Measurements from ENCODE around the gene PTPA.

Gene PTPA

DNA sequence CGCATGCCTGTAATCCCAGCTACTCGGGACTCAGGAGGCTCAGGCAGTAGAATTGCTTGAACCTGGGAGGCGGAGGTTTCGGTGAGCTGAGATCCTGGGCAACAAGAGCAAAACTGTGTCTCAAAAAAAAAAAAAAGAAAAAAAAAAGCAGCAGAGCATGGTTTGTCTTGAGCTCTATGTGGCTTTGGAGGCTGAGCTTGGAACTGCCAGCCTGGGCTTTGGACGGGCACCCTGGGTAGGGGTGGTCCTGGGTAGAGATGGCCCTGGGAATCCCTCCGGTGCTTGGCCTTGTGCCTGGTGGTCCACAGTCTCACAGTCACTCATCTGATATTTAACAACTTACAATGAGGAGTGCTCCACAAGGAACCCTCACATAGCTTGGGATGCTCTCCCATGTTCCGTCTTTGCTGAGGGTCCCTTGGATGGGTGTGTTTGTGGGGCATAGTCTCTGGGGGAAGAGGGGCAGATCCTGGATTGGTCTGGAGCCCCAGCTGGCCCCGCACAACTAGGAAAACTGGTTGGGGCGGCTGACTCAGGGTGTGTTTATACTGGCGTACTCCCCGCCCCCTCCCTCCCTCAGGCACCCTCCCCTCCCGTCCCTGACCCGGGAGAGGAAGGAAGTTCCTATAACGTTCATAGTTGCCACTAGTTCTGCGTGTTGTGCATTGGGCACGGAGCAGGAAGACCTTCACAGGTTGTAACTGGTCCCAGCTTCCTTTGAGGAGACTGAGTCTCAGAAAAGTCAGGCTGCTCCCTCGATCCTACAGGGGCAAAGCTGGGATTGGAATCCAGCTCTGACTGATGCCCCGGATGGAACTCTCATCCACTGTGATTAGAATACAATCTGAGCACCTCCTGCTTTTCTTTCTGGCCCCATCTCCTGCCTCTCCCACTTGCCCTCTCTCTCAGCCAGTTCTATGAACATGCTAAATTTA is 55.7 kb downstream of the PTPA start:
- ATAC-seq (ENCODE audit: insufficient read depth, low read depth) (peak; percentile 92), DNase-seq (peak; percentile 70)
- Histone ChIP-seq H3K27me3 (ENCODE audit: insufficient read depth, low read length, poor library complexity) (no peaks in the 10 kb centered on the region), H3K4me1 (ENCODE audit: insufficient read depth, low read length) (peaks cover 22% of the 10 kb centered on the region), H3K27ac (ENCODE audit: low read length) (peak overlapping the region; percentile 93), H3K36me3 (ENCODE audit: insufficient read depth, low read length) (no peaks in the 10 kb centered on the region), H2AFZ (ENCODE audit: low read depth, low read length) (peak overlapping the region; percentile 88), H4K20me1 (ENCODE audit: insufficient read depth, low read length) (no peaks in the 10 kb centered on the region), H3K79me2 (ENCODE audit: insufficient read depth, low read length) (no peaks in the 10 kb centered on the region), H3K4me2 (ENCODE audit: insufficient read depth, low read length) (peak overlapping the region; percentile 82), H3K9me3 (ENCODE audit: insufficient read depth, low read length, severe bottlenecking) (no peaks in the 10 kb centered on the region), H3K9ac (ENCODE audit: low read depth, low read length) (peak overlapping the region; percentile 54), H3K4me3 (ENCODE audit: low read depth in 1 of 2, low read length in 2 of 2) (peak overlapping the region in 1 of 2 experiments; percentile 55; a peak in 2 of 4 replicates)
- no peak for TF ChIP-seq EZH2 (IDR thresholded peaks at IDR 0.05; ENCODE audit: borderline replicate concordance, low read depth, low read length, severe bottlenecking)
- TF ChIP-seq, protein P1, sequence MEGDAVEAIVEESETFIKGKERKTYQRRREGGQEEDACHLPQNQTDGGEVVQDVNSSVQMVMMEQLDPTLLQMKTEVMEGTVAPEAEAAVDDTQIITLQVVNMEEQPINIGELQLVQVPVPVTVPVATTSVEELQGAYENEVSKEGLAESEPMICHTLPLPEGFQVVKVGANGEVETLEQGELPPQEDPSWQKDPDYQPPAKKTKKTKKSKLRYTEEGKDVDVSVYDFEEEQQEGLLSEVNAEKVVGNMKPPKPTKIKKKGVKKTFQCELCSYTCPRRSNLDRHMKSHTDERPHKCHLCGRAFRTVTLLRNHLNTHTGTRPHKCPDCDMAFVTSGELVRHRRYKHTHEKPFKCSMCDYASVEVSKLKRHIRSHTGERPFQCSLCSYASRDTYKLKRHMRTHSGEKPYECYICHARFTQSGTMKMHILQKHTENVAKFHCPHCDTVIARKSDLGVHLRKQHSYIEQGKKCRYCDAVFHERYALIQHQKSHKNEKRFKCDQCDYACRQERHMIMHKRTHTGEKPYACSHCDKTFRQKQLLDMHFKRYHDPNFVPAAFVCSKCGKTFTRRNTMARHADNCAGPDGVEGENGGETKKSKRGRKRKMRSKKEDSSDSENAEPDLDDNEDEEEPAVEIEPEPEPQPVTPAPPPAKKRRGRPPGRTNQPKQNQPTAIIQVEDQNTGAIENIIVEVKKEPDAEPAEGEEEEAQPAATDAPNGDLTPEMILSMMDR (IDR thresholded peaks at IDR 0.05; ENCODE audit: borderline replicate concordance, extremely low read depth, low read length, poor library complexity, severe bottlenecking), result no peak

DNA sequence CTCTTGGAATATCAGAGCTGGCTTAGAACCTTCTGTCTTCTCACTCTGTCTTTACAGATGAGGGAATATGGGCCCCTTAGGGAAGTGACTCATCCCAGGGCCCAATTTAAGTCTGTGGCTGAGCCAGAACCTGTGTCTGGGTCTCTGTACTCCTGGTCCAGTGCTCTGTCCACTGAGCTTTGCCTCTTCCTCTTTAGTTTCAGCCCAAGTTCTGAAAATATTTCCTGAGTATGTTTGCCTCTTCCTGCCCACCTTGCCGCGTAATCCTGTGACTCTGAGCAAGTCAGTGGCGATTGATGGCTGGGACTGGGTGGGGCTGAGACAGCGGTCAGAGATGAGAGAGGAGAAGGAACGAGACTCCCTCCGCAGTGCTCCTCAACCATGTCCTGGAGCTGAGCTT is 59.0 kb downstream of the PTPA start:
- Histone ChIP-seq H3K4me1 (ENCODE audit: insufficient read depth, low read length) (peaks cover 40% of the 10 kb centered on the region), H3K9me3 (ENCODE audit: insufficient read depth, low read length, severe bottlenecking) (no peaks in the 10 kb centered on the region), H3K9ac (ENCODE audit: low read depth, low read length) (no peak overlapping the region), H4K20me1 (ENCODE audit: insufficient read depth, low read length) (no peaks in the 10 kb centered on the region), H3K4me2 (ENCODE audit: insufficient read depth, low read length) (no peak overlapping the region), H3K27me3 (ENCODE audit: insufficient read depth, low read length, poor library complexity) (peaks cover 18% of the 10 kb centered on the region), H2AFZ (ENCODE audit: low read depth, low read length) (no peak overlapping the region), H3K27ac (ENCODE audit: low read length) (no peak overlapping the region), H3K36me3 (ENCODE audit: insufficient read depth, low read length) (no peaks in the 10 kb centered on the region), H3K79me2 (ENCODE audit: insufficient read depth, low read length) (no peaks in the 10 kb centered on the region), H3K4me3 (ENCODE audit: low read depth in 1 of 2, low read length in 2 of 2) (no peak overlapping the region)
- DNase-seq (no peak), ATAC-seq (ENCODE audit: insufficient read depth, low read depth) (no peak)
- TF ChIP-seq, protein P1 (IDR thresholded peaks at IDR 0.05; ENCODE audit: borderline replicate concordance, extremely low read depth, low read length, poor library complexity, severe bottlenecking), result no peak
- TF ChIP-seq EZH2 (IDR thresholded peaks at IDR 0.05; ENCODE audit: borderline replicate concordance, low read depth, low read length, severe bottlenecking), result no peak

DNA sequence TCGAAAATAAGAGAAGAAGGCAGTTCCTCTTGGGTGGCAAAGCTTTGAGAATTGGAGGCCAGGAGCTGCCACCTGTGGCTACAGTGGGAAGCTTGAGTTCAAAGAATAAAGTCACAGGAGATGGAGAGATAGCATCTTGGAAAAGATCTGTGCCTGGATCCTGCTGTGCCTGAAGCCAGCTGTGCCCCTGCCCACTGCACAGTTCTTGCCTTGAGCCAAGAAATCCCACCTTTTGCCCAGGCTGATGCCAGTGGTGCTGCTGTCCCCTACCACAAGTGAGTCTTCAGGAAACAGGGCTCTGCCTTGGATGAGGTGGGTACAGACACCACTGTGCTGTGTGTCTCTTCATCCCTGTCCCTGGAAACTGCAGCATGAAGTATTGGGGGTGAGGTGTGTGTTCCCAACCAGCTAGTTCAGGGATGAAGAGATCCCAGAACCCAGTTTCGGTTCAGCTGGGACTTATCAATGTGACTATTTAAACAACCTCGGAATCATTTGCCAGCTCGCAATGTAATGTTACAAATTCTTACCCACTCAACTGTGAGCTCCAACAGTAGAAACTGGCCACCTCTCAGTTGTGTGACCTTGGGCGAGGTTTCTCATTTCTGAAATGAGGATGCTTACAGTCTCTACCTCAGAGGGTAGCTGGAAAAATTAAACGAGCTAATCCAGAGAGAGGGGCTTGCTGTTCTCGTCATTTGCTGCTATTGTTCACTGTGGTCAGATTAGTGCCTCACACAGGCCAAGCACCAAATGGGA is 61.0 kb downstream of the PTPA start:
- peaks cover 38% of the 10 kb centered on the region for H3K27me3 ChIP-seq (ENCODE audit: insufficient read depth, low read length, poor library complexity)
- TF ChIP-seq, protein P1 (IDR thresholded peaks at IDR 0.05; ENCODE audit: borderline replicate concordance, extremely low read depth, low read length, poor library complexity, severe bottlenecking), result no peak
- TF ChIP-seq EZH2 (IDR thresholded peaks at IDR 0.05; ENCODE audit: borderline replicate concordance, low read depth, low read length, severe bottlenecking), result no peak

More for the DNA sequence above, 61.0 kb downstream of the PTPA start:
- Histone ChIP-seq H3K36me3 (ENCODE audit: insufficient read depth, low read length) (no peaks in the 10 kb centered on the region), H3K4me3 (ENCODE audit: low read depth in 1 of 2, low read length in 2 of 2) (no peak overlapping the region), H3K4me2 (ENCODE audit: insufficient read depth, low read length) (no peak overlapping the region), H2AFZ (ENCODE audit: low read depth, low read length) (no peak overlapping the region), H3K9me3 (ENCODE audit: insufficient read depth, low read length, severe bottlenecking) (no peaks in the 10 kb centered on the region), H3K27ac (ENCODE audit: low read length) (no peak overlapping the region), H3K79me2 (ENCODE audit: insufficient read depth, low read length) (no peaks in the 10 kb centered on the region), H4K20me1 (ENCODE audit: insufficient read depth, low read length) (0 out of 2 replicates have a peak, but pooled peaks cover 5% of the 10 kb centered on the region), H3K9ac (ENCODE audit: low read depth, low read length) (no peak overlapping the region), H3K4me1 (ENCODE audit: insufficient read depth, low read length) (peaks cover 51% of the 10 kb centered on the region)
- ATAC-seq (ENCODE audit: insufficient read depth, low read depth), result no peak
- DNase-seq, result no peak

Data from DND-41 (cell line).